ENCODE results near the gene HNF4A. TPM values are rescaled to one million over a fixed set of nuclear protein-coding genes. Genes with fewer than 3 reads are reported as not detected.

Gene HNF4A
- total RNA-seq, 2 donors from 2014 or later, result 28.3 to 28.5 TPM

GRCh38 chr20:44411757-44412401 lies 56.4 kb downstream of the HNF4A start:
- ATAC-seq (no peak), DNase-seq (no peak)
- intact Hi-C loops (cut with DNase I), result no loop called here
- 70 to 82% methylated on average over 10 of the region's 10 CpGs for WGBS, 2 donors
- no peaks in the 10 kb centered on the region for H3K9me3 ChIP-seq
- peaks cover 23% of the 10 kb centered on the region for H3K4me1 ChIP-seq
- H3K36me3 ChIP-seq (replicated peaks in 1 of 2; ENCODE audit: insufficient read depth in 1 of 2, low read depth in 2 of 2), result peaks cover 0 to 6% of the 10 kb centered on the region in 2 donors
- H3K4me3 ChIP-seq, result no peak overlapping the region
- H3K27me3 ChIP-seq, result no peaks in the 10 kb centered on the region
- TF ChIP-seq POLR2A (IDR thresholded peaks at IDR 0.05), result no peak
- TF ChIP-seq, protein P1, sequence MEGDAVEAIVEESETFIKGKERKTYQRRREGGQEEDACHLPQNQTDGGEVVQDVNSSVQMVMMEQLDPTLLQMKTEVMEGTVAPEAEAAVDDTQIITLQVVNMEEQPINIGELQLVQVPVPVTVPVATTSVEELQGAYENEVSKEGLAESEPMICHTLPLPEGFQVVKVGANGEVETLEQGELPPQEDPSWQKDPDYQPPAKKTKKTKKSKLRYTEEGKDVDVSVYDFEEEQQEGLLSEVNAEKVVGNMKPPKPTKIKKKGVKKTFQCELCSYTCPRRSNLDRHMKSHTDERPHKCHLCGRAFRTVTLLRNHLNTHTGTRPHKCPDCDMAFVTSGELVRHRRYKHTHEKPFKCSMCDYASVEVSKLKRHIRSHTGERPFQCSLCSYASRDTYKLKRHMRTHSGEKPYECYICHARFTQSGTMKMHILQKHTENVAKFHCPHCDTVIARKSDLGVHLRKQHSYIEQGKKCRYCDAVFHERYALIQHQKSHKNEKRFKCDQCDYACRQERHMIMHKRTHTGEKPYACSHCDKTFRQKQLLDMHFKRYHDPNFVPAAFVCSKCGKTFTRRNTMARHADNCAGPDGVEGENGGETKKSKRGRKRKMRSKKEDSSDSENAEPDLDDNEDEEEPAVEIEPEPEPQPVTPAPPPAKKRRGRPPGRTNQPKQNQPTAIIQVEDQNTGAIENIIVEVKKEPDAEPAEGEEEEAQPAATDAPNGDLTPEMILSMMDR (IDR thresholded peaks at IDR 0.05), result no peak
- no peak overlapping the region for H3K27ac ChIP-seq

DNA sequence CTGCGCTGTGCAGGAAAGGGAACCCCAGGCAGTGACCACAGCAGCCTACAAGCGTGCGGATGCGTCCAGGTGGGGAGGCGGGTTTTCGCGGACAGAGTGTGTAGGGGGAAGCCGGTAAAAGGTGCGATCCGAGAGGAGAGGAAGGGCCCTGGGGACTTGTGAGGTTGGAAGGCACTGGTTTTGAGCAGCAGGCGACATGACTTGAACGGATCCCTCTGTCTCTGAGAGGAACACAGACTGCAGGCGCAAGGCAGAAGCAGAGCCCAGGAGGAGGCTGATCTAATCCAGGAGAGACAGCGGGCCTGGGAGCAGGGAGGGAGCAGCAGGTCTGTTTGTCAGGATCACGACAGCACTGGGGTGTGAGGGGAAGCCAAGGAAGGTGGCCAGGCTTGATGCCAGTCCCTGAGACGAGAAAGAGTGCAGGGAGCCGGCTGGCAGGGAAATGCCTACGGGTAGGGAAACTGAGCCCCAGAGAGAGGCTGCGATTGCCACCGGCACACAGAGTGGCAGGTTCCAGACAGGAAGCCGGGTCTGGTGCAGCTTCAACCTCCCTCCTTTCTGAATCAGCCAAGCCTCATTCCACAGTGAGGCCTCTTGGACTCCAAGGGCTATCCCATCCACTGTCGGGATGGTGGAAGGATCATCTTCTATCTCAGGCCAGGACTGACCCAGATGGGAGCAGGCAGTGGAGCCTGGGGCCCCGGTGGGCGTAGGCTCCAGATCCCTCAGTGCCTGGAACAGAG lies 57.1 kb downstream of the HNF4A start:
- Histone ChIP-seq H3K27me3 (no peaks in the 10 kb centered on the region), H3K9me3 (no peaks in the 10 kb centered on the region), H3K36me3 (replicated peaks in 1 of 2; ENCODE audit: insufficient read depth in 1 of 2, low read depth in 2 of 2) (peaks cover 5 to 6% of the 10 kb centered on the region in 2 donors), H3K4me3 (no peak overlapping the region), H3K4me1 (peaks cover 23% of the 10 kb centered on the region), H3K27ac (no peak overlapping the region)
- intact Hi-C loops (cut with DNase I), result no loop called here
- TF ChIP-seq POLR2A (IDR thresholded peaks at IDR 0.05), result no peak
- TF ChIP-seq, protein P1 (IDR thresholded peaks at IDR 0.05), result no peak
- no peak for DNase-seq
- 80 to 90% methylated on average over 20 to 24 of the region's 24 CpGs for WGBS, 2 donors
- ATAC-seq, result no peak

DNA sequence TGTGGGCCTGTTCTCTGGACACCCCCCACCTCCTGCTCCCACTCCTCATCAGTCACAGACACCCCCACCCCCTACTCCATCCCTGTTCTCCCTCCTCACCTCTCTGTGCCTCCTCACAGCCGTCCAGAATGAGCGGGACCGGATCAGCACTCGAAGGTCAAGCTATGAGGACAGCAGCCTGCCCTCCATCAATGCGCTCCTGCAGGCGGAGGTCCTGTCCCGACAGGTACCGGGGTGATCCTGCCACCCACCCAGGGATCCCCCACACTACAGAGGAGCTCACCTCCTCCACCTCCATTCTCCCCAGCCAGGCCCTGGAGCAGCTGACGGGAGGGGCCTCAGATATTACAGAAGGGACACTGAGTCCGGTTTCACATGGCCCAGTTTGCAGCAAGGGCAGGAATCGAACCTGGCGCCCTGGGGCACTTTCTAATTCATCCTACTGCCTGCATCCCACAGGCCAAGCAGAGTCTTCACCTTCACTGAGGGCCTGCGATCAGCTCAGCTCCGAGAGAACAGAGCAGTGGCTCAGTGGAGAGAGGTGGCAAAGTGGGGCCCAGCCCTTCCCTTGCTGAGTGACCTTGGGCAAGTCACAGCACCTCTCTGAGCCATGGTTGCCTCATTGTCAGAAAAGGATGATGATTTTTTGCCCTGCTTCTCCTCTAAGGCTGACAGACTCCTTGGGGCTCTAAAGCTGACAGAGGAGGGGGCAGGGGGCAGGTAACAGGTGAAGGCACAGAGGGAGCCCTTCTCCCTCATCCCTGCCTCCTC lies 58.3 kb downstream of the HNF4A start:
- no peaks in the 10 kb centered on the region for H3K27me3 ChIP-seq
- intact Hi-C loops (cut with DNase I), result no loop called here
- no peak overlapping the region for H3K27ac ChIP-seq
- DNase-seq, result no peak
- peaks cover 34% of the 10 kb centered on the region for H3K4me1 ChIP-seq
- TF ChIP-seq, protein P1 (IDR thresholded peaks at IDR 0.05), result no peak
- TF ChIP-seq POLR2A (IDR thresholded peaks at IDR 0.05), result no peak
- no peak overlapping the region for H3K4me3 ChIP-seq
- peaks cover 5 to 10% of the 10 kb centered on the region in 2 donors for H3K36me3 ChIP-seq (replicated peaks in 1 of 2; ENCODE audit: insufficient read depth in 1 of 2, low read depth in 2 of 2)
- ATAC-seq, result no peak
- 88 to 98% methylated on average over 5 to 14 of the region's 14 CpGs for WGBS, 2 donors
- no peaks in the 10 kb centered on the region for H3K9me3 ChIP-seq

GRCh38 chr20:44414346-44414714 lies 58.8 kb downstream of the HNF4A start:
- H3K9me3 ChIP-seq, result no peaks in the 10 kb centered on the region
- TF ChIP-seq, protein P1 (IDR thresholded peaks at IDR 0.05), result no peak
- TF ChIP-seq POLR2A (IDR thresholded peaks at IDR 0.05), result no peak
- 79% methylated on average over 10 of the region's 16 CpGs for WGBS, 2 donors
- H3K4me3 ChIP-seq, result no peak overlapping the region
- H3K27ac ChIP-seq, result no peak overlapping the region
- no peaks in the 10 kb centered on the region for H3K27me3 ChIP-seq
- H3K36me3 ChIP-seq (replicated peaks in 1 of 2; ENCODE audit: insufficient read depth in 1 of 2, low read depth in 2 of 2), result peaks cover 5 to 11% of the 10 kb centered on the region in 2 donors
- peaks cover 39% of the 10 kb centered on the region for H3K4me1 ChIP-seq
- ATAC-seq (no peak), DNase-seq (no peak)
- intact Hi-C loops (cut with DNase I), result no loop called here

Measured in body of pancreas (tissue), 4 donors.